ENCODE measurements around the gene CEP112. TPM values are rescaled to one million over a fixed set of nuclear protein-coding genes. Genes with fewer than 3 reads are reported as not detected.
A peak's percentile ranks its signal among the peaks of the same experiment; 100 is the strongest.

The CEP112 gene
- total RNA-seq (2021; ENCODE audit: unreplicated experiment), result 9.5 TPM
- 6.0 TPM for polyA plus RNA-seq (2012; ENCODE audit: insufficient read length)
- Bru-seq, nascent RNA, result percentile 56 among the genes with signal in this experiment
- percentile 47 among the genes with signal in this experiment for BruChase-seq, experiment 1, labeled RNA remaining after a 2-hour chase
- BruChase-seq, experiment 2, labeled RNA remaining after a 6-hour chase, result percentile 45 among the genes with signal in this experiment
- long read RNA-seq, partial matches to known transcripts, result 2 of 17 reads
- long read RNA-seq, other reads (novel, unspliced or antisense), result 14 of 17 reads

DNA sequence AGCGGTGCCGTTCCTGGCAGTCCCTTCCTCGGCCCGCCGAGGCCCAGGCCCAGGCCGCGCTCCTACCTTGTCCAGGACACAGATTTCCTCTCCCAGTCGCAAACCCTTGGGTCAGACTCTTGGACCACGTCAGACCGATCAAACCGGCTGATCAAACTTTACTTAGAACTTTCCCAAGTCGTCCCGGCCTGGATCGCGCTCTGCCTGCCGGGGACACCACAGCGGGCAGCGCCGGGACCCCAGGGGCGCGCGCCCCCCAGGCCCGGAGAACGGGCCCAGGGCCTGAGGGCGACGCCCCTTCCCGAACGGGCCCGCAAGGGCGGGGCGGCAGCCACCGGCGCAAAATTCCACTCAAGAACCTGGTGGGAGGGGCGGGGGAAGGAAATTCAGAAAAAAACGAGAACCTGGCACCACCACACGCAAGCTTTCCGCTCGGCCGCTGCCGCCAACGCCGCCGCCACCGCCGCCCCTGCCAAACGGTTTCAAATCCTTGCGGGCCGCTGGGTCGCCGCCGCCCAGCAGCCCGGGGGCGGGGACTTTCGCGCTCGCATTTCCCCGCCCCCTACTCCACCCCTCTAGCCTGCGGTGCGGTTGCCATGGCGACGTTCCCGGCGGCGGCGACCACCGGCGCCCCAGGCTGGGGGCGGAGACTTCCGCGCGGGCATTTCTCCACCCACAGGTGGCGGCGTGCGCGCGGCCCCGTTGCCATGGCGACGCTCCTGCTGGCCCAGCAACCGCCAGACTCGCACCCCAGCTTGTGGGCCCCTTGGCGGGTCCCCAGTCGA is at the start of gene CEP112:
Gene CEP112 (minus strand): TSS at position 541 of the 785 bp plus-strand sequence.
- H3K27ac ChIP-seq (ENCODE audit: low read length), result peak within 1 kb of the TSS; percentile 78
- DNase-seq (ENCODE audit: low read depth, low spot score), result no peak
- intact Hi-C loops (cut with micrococcal nuclease; ENCODE audit: unreplicated experiment) (no loop called here), in situ Hi-C loops (cut with HindIII; ENCODE audit: low pct_unique_long_range_greater_than_20kb, low sequenced_read_pairs) (no loop called here)
- H3K4me3 ChIP-seq (ENCODE audit: low read depth in 2 of 2, low read length in 2 of 2), result peak within 1 kb of the TSS; percentile 75 to 80
- BruUV-seq (replicated peaks), result no TSS peak
- peaks cover 4% of the 10 kb centered on the region; the same call in 1 of the 2 replicates for H3K36me3 ChIP-seq (ENCODE audit: control insufficient read depth, insufficient read depth, low read length)
- no peaks in the 10 kb centered on the region for H3K9me3 ChIP-seq (ENCODE audit: control insufficient read depth, insufficient read depth, low read depth, low read length)
- TF ChIP-seq, protein P1, sequence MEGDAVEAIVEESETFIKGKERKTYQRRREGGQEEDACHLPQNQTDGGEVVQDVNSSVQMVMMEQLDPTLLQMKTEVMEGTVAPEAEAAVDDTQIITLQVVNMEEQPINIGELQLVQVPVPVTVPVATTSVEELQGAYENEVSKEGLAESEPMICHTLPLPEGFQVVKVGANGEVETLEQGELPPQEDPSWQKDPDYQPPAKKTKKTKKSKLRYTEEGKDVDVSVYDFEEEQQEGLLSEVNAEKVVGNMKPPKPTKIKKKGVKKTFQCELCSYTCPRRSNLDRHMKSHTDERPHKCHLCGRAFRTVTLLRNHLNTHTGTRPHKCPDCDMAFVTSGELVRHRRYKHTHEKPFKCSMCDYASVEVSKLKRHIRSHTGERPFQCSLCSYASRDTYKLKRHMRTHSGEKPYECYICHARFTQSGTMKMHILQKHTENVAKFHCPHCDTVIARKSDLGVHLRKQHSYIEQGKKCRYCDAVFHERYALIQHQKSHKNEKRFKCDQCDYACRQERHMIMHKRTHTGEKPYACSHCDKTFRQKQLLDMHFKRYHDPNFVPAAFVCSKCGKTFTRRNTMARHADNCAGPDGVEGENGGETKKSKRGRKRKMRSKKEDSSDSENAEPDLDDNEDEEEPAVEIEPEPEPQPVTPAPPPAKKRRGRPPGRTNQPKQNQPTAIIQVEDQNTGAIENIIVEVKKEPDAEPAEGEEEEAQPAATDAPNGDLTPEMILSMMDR (IDR thresholded peaks at IDR 0.05), result no peak
- no peak for TF ChIP-seq SIN3A (IDR thresholded peaks at IDR 0.05; ENCODE audit: borderline replicate concordance, insufficient read depth, low read depth, low read length)
- TF ChIP-seq TCF7L2 (IDR thresholded peaks at IDR 0.05; ENCODE audit: low read depth, low read length), result no peak
- no peak for TF ChIP-seq POLR2AphosphoS5 (IDR thresholded peaks at IDR 0.05; ENCODE audit: low read depth, low read length)
- TF ChIP-seq, protein P2, sequence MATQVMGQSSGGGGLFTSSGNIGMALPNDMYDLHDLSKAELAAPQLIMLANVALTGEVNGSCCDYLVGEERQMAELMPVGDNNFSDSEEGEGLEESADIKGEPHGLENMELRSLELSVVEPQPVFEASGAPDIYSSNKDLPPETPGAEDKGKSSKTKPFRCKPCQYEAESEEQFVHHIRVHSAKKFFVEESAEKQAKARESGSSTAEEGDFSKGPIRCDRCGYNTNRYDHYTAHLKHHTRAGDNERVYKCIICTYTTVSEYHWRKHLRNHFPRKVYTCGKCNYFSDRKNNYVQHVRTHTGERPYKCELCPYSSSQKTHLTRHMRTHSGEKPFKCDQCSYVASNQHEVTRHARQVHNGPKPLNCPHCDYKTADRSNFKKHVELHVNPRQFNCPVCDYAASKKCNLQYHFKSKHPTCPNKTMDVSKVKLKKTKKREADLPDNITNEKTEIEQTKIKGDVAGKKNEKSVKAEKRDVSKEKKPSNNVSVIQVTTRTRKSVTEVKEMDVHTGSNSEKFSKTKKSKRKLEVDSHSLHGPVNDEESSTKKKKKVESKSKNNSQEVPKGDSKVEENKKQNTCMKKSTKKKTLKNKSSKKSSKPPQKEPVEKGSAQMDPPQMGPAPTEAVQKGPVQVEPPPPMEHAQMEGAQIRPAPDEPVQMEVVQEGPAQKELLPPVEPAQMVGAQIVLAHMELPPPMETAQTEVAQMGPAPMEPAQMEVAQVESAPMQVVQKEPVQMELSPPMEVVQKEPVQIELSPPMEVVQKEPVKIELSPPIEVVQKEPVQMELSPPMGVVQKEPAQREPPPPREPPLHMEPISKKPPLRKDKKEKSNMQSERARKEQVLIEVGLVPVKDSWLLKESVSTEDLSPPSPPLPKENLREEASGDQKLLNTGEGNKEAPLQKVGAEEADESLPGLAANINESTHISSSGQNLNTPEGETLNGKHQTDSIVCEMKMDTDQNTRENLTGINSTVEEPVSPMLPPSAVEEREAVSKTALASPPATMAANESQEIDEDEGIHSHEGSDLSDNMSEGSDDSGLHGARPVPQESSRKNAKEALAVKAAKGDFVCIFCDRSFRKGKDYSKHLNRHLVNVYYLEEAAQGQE (IDR thresholded peaks at IDR 0.05; ENCODE audit: insufficient read depth in 1 of 2, low read depth in 2 of 2, low read length in 1 of 2), result no peak
- ChIA-PET CTCF (no interaction called here), POLR2A (interaction anchor here (0.7 kb wide), 1 partner anchor 75 kb away, joined by 4 read pairs; no protein-coding TSS in a partner anchor)
- H3K27me3 ChIP-seq (ENCODE audit: control insufficient read depth, insufficient read depth, low read length), result no peaks in the 10 kb centered on the region
- ATAC-seq, result peak; percentile 88
- H3K4me1 ChIP-seq (ENCODE audit: control insufficient read depth, insufficient read depth, low read length), result peaks cover 7% of the 10 kb centered on the region

DNA sequence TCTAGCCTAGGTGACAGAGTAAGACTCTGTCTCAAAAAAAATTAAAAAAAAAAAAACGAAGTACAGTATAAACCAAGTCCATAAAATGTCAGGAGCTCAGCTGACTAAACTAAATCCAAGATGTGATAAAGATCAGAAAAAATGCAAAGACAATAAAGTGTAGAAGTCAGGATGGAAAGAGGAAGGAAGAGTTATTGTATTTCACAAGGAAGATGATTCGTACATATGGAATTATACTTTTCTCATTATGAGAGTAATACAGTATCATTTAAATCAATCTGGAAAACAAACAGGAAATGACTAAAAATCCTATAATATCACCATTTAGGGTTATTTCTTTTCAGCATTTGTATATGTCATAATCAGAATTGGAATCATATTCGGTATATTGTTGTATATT is 48.7 kb upstream of the CEP112 start:
- ChIA-PET POLR2A (interaction anchor here (0.6 kb wide), 2 partner anchors 11 to 345 kb away, joined by 4 to 6 read pairs; no protein-coding TSS in a partner anchor), CTCF (no interaction called here)
- Histone ChIP-seq H3K4me3 (ENCODE audit: low read depth in 2 of 2, low read length in 2 of 2) (no peak overlapping the region), H3K9me3 (ENCODE audit: control insufficient read depth, insufficient read depth, low read depth, low read length) (no peaks in the 10 kb centered on the region), H3K27me3 (ENCODE audit: control insufficient read depth, insufficient read depth, low read length) (no peaks in the 10 kb centered on the region), H3K27ac (ENCODE audit: low read length) (no peak overlapping the region), H3K36me3 (ENCODE audit: control insufficient read depth, insufficient read depth, low read length) (no peaks in the 10 kb centered on the region), H3K4me1 (ENCODE audit: control insufficient read depth, insufficient read depth, low read length) (no peaks in the 10 kb centered on the region)
- no peak for ATAC-seq
- no peak for DNase-seq (ENCODE audit: low read depth, low spot score)
- intact Hi-C loops (cut with micrococcal nuclease; ENCODE audit: unreplicated experiment) (no loop called here), in situ Hi-C loops (cut with HindIII; ENCODE audit: low pct_unique_long_range_greater_than_20kb, low sequenced_read_pairs) (no loop called here)
- no TSS peak for BruUV-seq (replicated peaks)
- TF ChIP-seq, protein P1 (IDR thresholded peaks at IDR 0.05), result no peak
- TF ChIP-seq TCF7L2 (IDR thresholded peaks at IDR 0.05; ENCODE audit: low read depth, low read length), result no peak
- TF ChIP-seq POLR2AphosphoS5 (IDR thresholded peaks at IDR 0.05; ENCODE audit: low read depth, low read length), result no peak
- no peak for TF ChIP-seq SIN3A (IDR thresholded peaks at IDR 0.05; ENCODE audit: borderline replicate concordance, insufficient read depth, low read depth, low read length)
- TF ChIP-seq, protein P2 (IDR thresholded peaks at IDR 0.05; ENCODE audit: insufficient read depth in 1 of 2, low read depth in 2 of 2, low read length in 1 of 2), result no peak
